H1 (cell line): Measurements from ENCODE around the gene BNIP1. TPM values are rescaled to one million over a fixed set of nuclear protein-coding genes. Genes with fewer than 3 reads are reported as not detected.

Source experiments
- CTCF ChIA-PET: fragments of 300-600 bp; sonication (Branson Sonifier 250); formaldehyde crosslinking; loops from one replicate; lab custom pipeline; 2021; ENCODE audit not compliant: partially characterized antibody; lab: Charles Lee
- POLR2A ChIA-PET: fragments of 300-600 bp; sonication (Branson Sonifier 250); formaldehyde crosslinking; loops from one replicate; lab custom pipeline; 2021; ENCODE audit warnings: inconsistent platforms; ENCODE audit not compliant: partially characterized antibody; lab: Charles Lee
- DNase-seq, 2 experiments: peaks; one replicate each; pipeline versions ENCODE4 v3.0.0 to v3.0.0-alpha.2; 2010 to 2022; ENCODE audit warnings: low spot score in 2 of 2, low read depth in 1 of 2, mixed read lengths in 1 of 2
- FAIRE-seq: peaks from 2 replicates; lab custom pipeline; 2011; peaks lifted over from hg19 to GRCh38; lab: Jason Lieb, UNC
- H2AFZ ChIP-seq: 2 replicates; pipeline ENCODE4 v1.8.1; 2012; ENCODE audit warnings: low read length, inconsistent platforms
- H2AK5ac ChIP-seq: 2 replicates; pipeline ENCODE4 v1.6.1; 2013; ENCODE audit warnings: low read depth, low read length
- H2BK120ac ChIP-seq: replicated peaks from 2 replicates; pipeline ENCODE3; 2013; ENCODE audit warnings: low read depth, low read length, inconsistent platforms
- H2BK12ac ChIP-seq: 2 replicates; pipeline ENCODE4 v1.6.1; 2013; ENCODE audit warnings: low read depth, low read length
- H2BK15ac ChIP-seq: 2 replicates; pipeline ENCODE4 v1.6.1; 2013; ENCODE audit warnings: low read length
- H2BK20ac ChIP-seq: 2 replicates; pipeline ENCODE4 v1.6.1; 2013; ENCODE audit warnings: low read length
- H2BK5ac ChIP-seq: 2 replicates; pipeline ENCODE4 v1.6.1; 2013; ENCODE audit warnings: low read depth, low read length
- H3K14ac ChIP-seq: 2 replicates; pipeline ENCODE4 v1.6.1; 2013; ENCODE audit warnings: inconsistent platforms; ENCODE audit not compliant: insufficient read length
- H3K18ac ChIP-seq: 2 replicates; pipeline ENCODE4 v1.6.1; 2013; ENCODE audit warnings: low read length; ENCODE audit errors: extremely low read depth
- H3K23ac ChIP-seq: 2 replicates; pipeline ENCODE4 v1.6.1; 2013; ENCODE audit warnings: inconsistent platforms; ENCODE audit not compliant: insufficient read length
- H3K23me2 ChIP-seq: 2 replicates; pipeline ENCODE4 v1.6.1; 2013; ENCODE audit warnings: low read depth, low read length
- H3K27ac ChIP-seq: 2 replicates; pipeline ENCODE4 v1.6.1; 2011; ENCODE audit warnings: low read depth, low read length, inconsistent platforms
- H3K27me3 ChIP-seq, 4 experiments: replicated peaks in 1 of 4; 1 replicate in 1 of 4; 2 replicates in 3 of 4; pipeline versions ENCODE4 v1.6.1 to v1.8.1; 2011 to 2013; ENCODE audit warnings: low read length in 3 of 4, mild to moderate bottlenecking in 3 of 4, inconsistent platforms in 2 of 4, mixed read lengths in 2 of 4, moderate library complexity in 1 of 4; ENCODE audit not compliant: control insufficient read depth in 3 of 4, insufficient read depth in 3 of 4; ENCODE audit errors: extremely low read depth in 1 of 4
- H3K36me3 ChIP-seq, 4 experiments: 2 replicates each; pipeline versions ENCODE4 v1.6.1 to v1.8.1; 2011 to 2013; ENCODE audit warnings: mild to moderate bottlenecking in 4 of 4, low read length in 3 of 4, moderate library complexity in 2 of 4, control low read depth in 1 of 4, inconsistent platforms in 1 of 4; ENCODE audit not compliant: insufficient read depth in 4 of 4, control insufficient read depth in 2 of 4
- H3K4ac ChIP-seq: replicated peaks from 2 replicates; pipeline ENCODE3; 2013; ENCODE audit warnings: low read length, low read depth, mixed read lengths, inconsistent platforms; ENCODE audit not compliant: insufficient read length
- H3K4me1 ChIP-seq, 4 experiments: replicated peaks in 1 of 4; 1 replicate in 1 of 4; 2 replicates in 3 of 4; pipeline versions ENCODE4 v1.6.1 to v1.8.1; 2011 to 2013; ENCODE audit warnings: low read length in 3 of 4, inconsistent platforms in 2 of 4, mixed read lengths in 1 of 4; ENCODE audit not compliant: insufficient read depth in 4 of 4, control insufficient read depth in 3 of 4
- H3K4me2 ChIP-seq, 2 experiments: 2 replicates each; pipeline versions ENCODE4 v1.6.1 to v1.8.1; 2011 to 2013; ENCODE audit warnings: low read depth in 2 of 2, low read length in 2 of 2, control low read depth in 1 of 2, inconsistent platforms in 1 of 2, mild to moderate bottlenecking in 1 of 2; ENCODE audit not compliant: insufficient read depth in 1 of 2
- H3K4me3 ChIP-seq, 4 experiments: fragments of 200-600, 300-600 bp in 1 of 4; sonication (generic), shearing (Covaris generic), sonication (Bioruptor Twin) in 1 of 4; 2 replicates each; pipeline versions ENCODE4 v1.5.1 to v1.8.1; 2011 to 2016; ENCODE audit warnings: low read length in 4 of 4, low read depth in 3 of 4, control low read depth in 2 of 4, inconsistent platforms in 2 of 4, mild to moderate bottlenecking in 2 of 4, mixed read lengths in 1 of 4, moderate library complexity in 1 of 4; ENCODE audit not compliant: insufficient read depth in 2 of 4; ENCODE audit errors: extremely low read depth in 1 of 4
- H3K56ac ChIP-seq: replicated peaks from 2 replicates; pipeline ENCODE3; 2013; ENCODE audit warnings: low read depth, mild to moderate bottlenecking, mixed read lengths, low read length, inconsistent platforms; ENCODE audit not compliant: insufficient read length
- H3K79me1 ChIP-seq: 2 replicates; pipeline ENCODE4 v1.6.1; 2013; ENCODE audit warnings: low read depth, low read length, control low read depth
- H3K79me2 ChIP-seq, 2 experiments: 2 replicates each; pipeline versions ENCODE4 v1.6.1 to v1.8.1; 2012 to 2013; ENCODE audit warnings: low read length in 2 of 2, mild to moderate bottlenecking in 2 of 2, inconsistent platforms in 1 of 2; ENCODE audit not compliant: insufficient read depth in 2 of 2, control insufficient read depth in 1 of 2
- H3K9ac ChIP-seq, 4 experiments: replicated peaks in 1 of 4; 1 replicate in 1 of 4; 2 replicates in 3 of 4; pipeline versions ENCODE4 v1.6.1 to v1.8.1; 2011 to 2013; ENCODE audit warnings: low read depth in 3 of 4, low read length in 3 of 4, control low read depth in 2 of 4, mild to moderate bottlenecking in 2 of 4, moderate library complexity in 2 of 4, inconsistent platforms in 1 of 4; ENCODE audit errors: extremely low read depth in 1 of 4
- H3K9me3 ChIP-seq, 2 experiments: 2 replicates each; pipeline versions ENCODE4 v1.6.1 to v1.8.1; 2012 to 2013; ENCODE audit warnings: mild to moderate bottlenecking in 2 of 2, moderate library complexity in 2 of 2, control low read depth in 1 of 2, inconsistent platforms in 1 of 2, low read depth in 1 of 2, low read length in 1 of 2, mixed read lengths in 1 of 2; ENCODE audit not compliant: insufficient read depth in 2 of 2
- H4K20me1 ChIP-seq, 2 experiments: replicated peaks in 1 of 2; 2 replicates each; pipeline versions ENCODE3 to v1.8.1; 2011 to 2013; ENCODE audit warnings: inconsistent platforms in 2 of 2, low read length in 2 of 2, mild to moderate bottlenecking in 1 of 2; ENCODE audit not compliant: insufficient read depth in 2 of 2, control insufficient read depth in 1 of 2
- H4K5ac ChIP-seq: 2 replicates; pipeline ENCODE4 v1.6.1; 2013; ENCODE audit warnings: low read length, low read depth, mixed read lengths, inconsistent platforms; ENCODE audit not compliant: insufficient read length
- H4K8ac ChIP-seq: 2 replicates; pipeline ENCODE4 v1.8.0; 2013; ENCODE audit warnings: mild to moderate bottlenecking, moderate library complexity, low read length, inconsistent platforms; ENCODE audit not compliant: insufficient read depth; ENCODE audit errors: extremely low read depth
- H4K91ac ChIP-seq: replicated peaks from 2 replicates; pipeline ENCODE3; 2013; ENCODE audit warnings: low read length, mixed read lengths, inconsistent platforms; ENCODE audit not compliant: insufficient read length
- KDM4A ChIP-seq: IDR thresholded peaks from one replicate; pipeline ENCODE4 v1.7.1; 2012; ENCODE audit warnings: low read depth, mild to moderate bottlenecking, moderate library complexity, low read length, inconsistent platforms; ENCODE audit not compliant: severe bottlenecking
- KDM5A ChIP-seq: fragments of 200-600 bp; IDR thresholded peaks from 2 replicates; pipeline ENCODE4 v1.7.1; 2012; ENCODE audit warnings: mild to moderate bottlenecking, low read length, inconsistent platforms, mixed read lengths
- POU5F1 ChIP-seq: IDR thresholded peaks from 2 replicates; pipeline ENCODE4 v1.6.1; 2011; ENCODE audit warnings: low read depth, mild to moderate bottlenecking, low read length, moderate library complexity
- WGBS, 2 experiments: shearing (Covaris generic) in 1 of 2; methylation state at CpG; one replicate each; pipeline versions ENCODE4 v1.1.6 to v1.1.7; 2013 to 2015; ENCODE audit warnings: low lambda C conversion rate in 2 of 2, mixed read lengths in 2 of 2, inconsistent platforms in 1 of 2, low coverage in 1 of 2, missing lambda C conversion rate in 1 of 2; ENCODE audit not compliant: insufficient replicate concordance in 2 of 2, insufficient coverage in 1 of 2, insufficient read length in 1 of 2; ENCODE audit errors: extremely low coverage in 1 of 2, missing lambda C conversion rate in 1 of 2; 5-methylcytosine and 5-hydroxymethylcytosine counted together
- polyA plus RNA-seq, 7 experiments: library from polyadenylated mRNA; depleted of rRNA in 3 of 7; stranded (reverse) in 5 of 7; unstranded in 2 of 7; fragments of >200 nt in 5 of 7; fragments of 200-250 nt in 2 of 7; gene quantifications; 1 replicate in 5 of 7; 2 replicates in 1 of 7; 4 replicates in 1 of 7; pipeline versions ENCODE4 v1.2.1 to v1.2.3, GENCODE V29; 2011 to 2013; ENCODE audit warnings: missing spikeins in 2 of 7, mixed read lengths in 2 of 7
- total RNA-seq: library from RNA; stranded (reverse); fragmentation: NEBNext Ultra II Directional; extraction: Animal tissue kit (Norgen Biotek cat#: 25700); gene quantifications from 2 replicates; pipeline ENCODE4 v1.2.1, GENCODE V29; 2021
- TF ChIP-seq, protein P1 (sequence below): IDR thresholded peaks from 2 replicates; pipeline ENCODE4 v1.6.1; 2011; ENCODE audit warnings: low read length, improper control_type of control experiment

Gene BNIP1
- total and polyA plus RNA-seq, 2 of the 8 experiments (the other 6 are each of a cell fraction or from before 2014, with no cell fraction given), result 13.5 to 14.7 TPM

DNA sequence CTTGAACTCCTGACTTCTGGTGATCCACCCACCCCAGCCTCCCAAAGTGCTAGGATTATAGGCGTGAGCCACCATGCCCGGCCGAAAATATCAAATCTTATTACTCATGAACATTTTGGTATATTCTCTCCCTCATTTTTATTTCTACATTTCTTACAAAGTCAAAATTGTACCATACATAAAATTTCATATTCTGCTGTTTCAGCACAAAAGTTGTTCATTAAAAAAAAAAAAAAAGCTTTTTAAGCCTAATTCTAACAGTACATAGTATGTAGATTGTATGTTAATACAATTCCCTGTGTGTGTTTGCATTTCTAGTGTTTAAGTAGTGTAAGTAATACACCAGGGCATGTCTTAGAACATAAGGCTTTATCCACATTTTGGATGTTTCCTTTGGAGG lies 14.9 kb downstream of the BNIP1 start:
- no peak overlapping the region for H4K8ac ChIP-seq
- H4K91ac ChIP-seq, result no peak overlapping the region
- no peak overlapping the region for H2AFZ ChIP-seq
- no peak overlapping the region for H3K4ac ChIP-seq
- peaks cover 0 to 15% (median under 1%) of the 10 kb centered on the region in 4 experiments; a peak in 5 of 8 replicates for H3K36me3 ChIP-seq
- H2BK5ac ChIP-seq, result no peak overlapping the region
- H3K9me3 ChIP-seq, result no peaks in the 10 kb centered on the region
- DNase-seq, result no peak
- 83% methylated on average over 3 of the region's 3 CpGs; no CpG with 5 or more reads in 1 of the 2 experiments for WGBS, 2 experiments
- POLR2A ChIA-PET, result no interaction called here
- no peak overlapping the region for H2AK5ac ChIP-seq
- H3K23ac ChIP-seq, result no peak overlapping the region
- H2BK120ac ChIP-seq, result no peak overlapping the region
- H3K27me3 ChIP-seq, result no peaks in the 10 kb centered on the region
- H3K4me2 ChIP-seq, result no peak overlapping the region
- H3K23me2 ChIP-seq, result no peaks in the 10 kb centered on the region
- no peak for FAIRE-seq
- H3K4me3 ChIP-seq, result no peak overlapping the region
- H3K27ac ChIP-seq, result no peak overlapping the region
- H2BK20ac ChIP-seq, result no peak overlapping the region
- TF ChIP-seq, protein P1, sequence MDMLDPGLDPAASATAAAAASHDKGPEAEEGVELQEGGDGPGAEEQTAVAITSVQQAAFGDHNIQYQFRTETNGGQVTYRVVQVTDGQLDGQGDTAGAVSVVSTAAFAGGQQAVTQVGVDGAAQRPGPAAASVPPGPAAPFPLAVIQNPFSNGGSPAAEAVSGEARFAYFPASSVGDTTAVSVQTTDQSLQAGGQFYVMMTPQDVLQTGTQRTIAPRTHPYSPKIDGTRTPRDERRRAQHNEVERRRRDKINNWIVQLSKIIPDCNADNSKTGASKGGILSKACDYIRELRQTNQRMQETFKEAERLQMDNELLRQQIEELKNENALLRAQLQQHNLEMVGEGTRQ, result no peak
- TF ChIP-seq KDM5A, result no peak
- TF ChIP-seq POU5F1, result no peak
- TF ChIP-seq KDM4A, result no peak
- TF ChIP-seq, all 59 proteins: peak for 0
- Histone ChIP-seq H4K20me1 (peaks cover 0 to 4% of the 10 kb centered on the region in 2 experiments), H4K5ac (no peak overlapping the region), H3K79me1 (no peaks in the 10 kb centered on the region), H3K4me1 (no peaks in the 10 kb centered on the region), H3K18ac (no peak overlapping the region), H2BK15ac (no peak overlapping the region), H2BK12ac (no peak overlapping the region), H3K14ac (no peak overlapping the region), H3K9ac (no peak overlapping the region), H3K56ac (no peak overlapping the region), H3K79me2 (no peaks in the 10 kb centered on the region)
- CTCF ChIA-PET, result interaction anchor here (0.6 to 2.1 kb wide), 6 partner anchors 8 to 1134 kb away, joined by 3 to 9 read pairs (median 4); no protein-coding TSS in a partner anchor
